GM13977 (cell line): ENCODE data around the gene ROBO4.

Experiments used
- DNase-seq: peaks from one replicate; pipeline ENCODE4 v3.0.0; 2012; ENCODE audit warnings: low spot score
- CTCF ChIP-seq: IDR thresholded peaks from 2 replicates; pipeline ENCODE4 v1.5.1; 2012; ENCODE audit warnings: mild to moderate bottlenecking, control low read depth; ENCODE audit not compliant: insufficient read depth; ENCODE audit errors: extremely low read depth, missing control alignments
- in situ Hi-C: fragments of 300-500 bp; cut with MboI; formaldehyde crosslinking; loops from one replicate; pipeline ENCODE4 v1.12.0; 2022; ENCODE audit warnings: low sequenced_read_pairs, low pct_unique_long_range_greater_than_20kb, mixed read lengths, inconsistent platforms; ENCODE audit not compliant: unreplicated experiment

Gene ROBO4

GRCh38 chr11:124886476-124886875, 11.2 kb downstream of the ROBO4 start:
- in situ Hi-C loops = no loop called here
- TF ChIP-seq CTCF = no peak
- DNase-seq = no peak

GRCh38 chr11:124884869-124885479, 12.7 kb downstream of the ROBO4 start:
- no peak for TF ChIP-seq CTCF
- no peak for DNase-seq
- in situ Hi-C loops = no loop called here

- DNase-seq = no peak
- in situ Hi-C loops = no loop called here
- no peak for TF ChIP-seq CTCF
Measured at GRCh38 chr11:124884340-124884739, 13.3 kb downstream of the ROBO4 start.

GRCh38 chr11:124882339-124883071, 15.2 kb downstream of the ROBO4 start:
- in situ Hi-C loops = no loop called here
- TF ChIP-seq CTCF = no peak

GRCh38 chr11:124880958-124881357, 16.7 kb downstream of the ROBO4 start:
- no peak for TF ChIP-seq CTCF
- DNase-seq = no peak
- in situ Hi-C loops = no loop called here

More at GRCh38 chr11:124882339-124883071, 15.2 kb downstream of the ROBO4 start:
- no peak for DNase-seq

GRCh38 chr11:124880290-124880611, 17.4 kb downstream of the ROBO4 start:
- in situ Hi-C loops = no loop called here
- TF ChIP-seq CTCF = no peak
- no peak for DNase-seq
